SU-DHL-6 (cell line): Measurements from ENCODE around the gene CTF1.
A peak's percentile ranks its signal among the peaks of the same experiment; 100 is the strongest.

Experiments used
- H2AFZ ChIP-seq: fragments of 200-600 bp; sonication (generic); 2 replicates; pipeline ENCODE4 v1.6.1; 2014; ENCODE audit warnings: low read depth, mild to moderate bottlenecking, moderate library complexity, mixed read lengths, antibody characterized with exemption, low read length; ENCODE audit not compliant: severe bottlenecking
- H3F3A ChIP-seq: fragments of 200-600 bp; shearing (Covaris generic); 2 replicates; pipeline ENCODE4 v1.6.0; 2016; ENCODE audit warnings: antibody characterized with exemption, mild to moderate bottlenecking; ENCODE audit not compliant: insufficient read depth
- H3K27ac ChIP-seq: fragments of 200-600 bp; sonication (generic); 2 replicates; pipeline ENCODE4 v1.5.1; 2016; ENCODE audit warnings: low read depth, mild to moderate bottlenecking, low read length, moderate library complexity, mixed read lengths
- H3K27me3 ChIP-seq: fragments of 200-600 bp; sonication (generic), shearing (Covaris generic); 2 replicates; pipeline ENCODE4 v1.6.0; 2014; ENCODE audit warnings: mild to moderate bottlenecking, low read length
- H3K36me3 ChIP-seq: fragments of 200-600 bp; sonication (generic); 2 replicates; pipeline ENCODE4 v1.6.1; 2014; ENCODE audit warnings: mild to moderate bottlenecking, low read length, mixed read lengths
- H3K4me2 ChIP-seq: fragments of 300-600, 200-600 bp; shearing (Covaris generic), sonication (generic); 2 replicates; pipeline ENCODE4 v1.6.0; 2014; ENCODE audit warnings: low read length, low read depth, mild to moderate bottlenecking; ENCODE audit not compliant: poor library complexity, severe bottlenecking
- H3K4me3 ChIP-seq: fragments of 200-600 bp; sonication (generic); 2 replicates; pipeline ENCODE4 v1.5.1; 2014; ENCODE audit warnings: antibody characterized with exemption, low read length, mild to moderate bottlenecking, mixed read lengths; ENCODE audit not compliant: insufficient read depth, poor library complexity, severe bottlenecking
- H3K79me2 ChIP-seq: fragments of 200-600 bp; sonication (generic); 2 replicates; pipeline ENCODE4 v1.6.1; 2014; ENCODE audit warnings: mild to moderate bottlenecking, low read length, moderate library complexity; ENCODE audit not compliant: insufficient read depth
- H3K9ac ChIP-seq: fragments of 200-600 bp; sonication (generic); 2 replicates; pipeline ENCODE4 v1.7.0; 2014; ENCODE audit warnings: mild to moderate bottlenecking, low read length
- H3K9me2 ChIP-seq: fragments of 200-600 bp; sonication (generic); replicated peaks from 2 replicates; pipeline ENCODE4 v1.6.1; 2014; ENCODE audit warnings: low read length; ENCODE audit not compliant: insufficient read depth
- H3K9me3 ChIP-seq: fragments of 200-600 bp; sonication (generic); 2 replicates; pipeline ENCODE4 v1.6.1; 2014; ENCODE audit warnings: low read length, mixed read lengths; ENCODE audit not compliant: insufficient read depth
- H4K20me1 ChIP-seq: fragments of 200-600 bp; sonication (generic); 2 replicates; pipeline ENCODE4 v1.6.1; 2014; ENCODE audit warnings: low read depth, mild to moderate bottlenecking, antibody characterized with exemption, low read length, moderate library complexity, mixed read lengths
- CTCF ChIP-seq: fragments of 200-600 bp; sonication (generic); IDR thresholded peaks from one replicate; pipeline ENCODE4 v1.5.1; 2017; ENCODE audit warnings: antibody characterized with exemption, mild to moderate bottlenecking, low read length, moderate library complexity; ENCODE audit not compliant: insufficient read depth, poor library complexity, severe bottlenecking
- EZH2phosphoT487 ChIP-seq: fragments of 200-600 bp; sonication (generic), shearing (Covaris generic); conservative IDR thresholded peaks from 2 replicates; pipeline ENCODE4 v1.6.1; 2018; ENCODE audit warnings: mild to moderate bottlenecking, antibody characterized with exemption, low read length, moderate library complexity, mixed read lengths

The CTF1 gene

GRCh38 chr16:30899794-30900193 is 3.4 kb downstream of the CTF1 start:
- TF ChIP-seq EZH2phosphoT487, result no peak
- no peak for TF ChIP-seq CTCF
- no peak overlapping the region for H3K27ac ChIP-seq
- H3K9me3 ChIP-seq, result no peaks in the 10 kb centered on the region
- no peaks in the 10 kb centered on the region for H3K27me3 ChIP-seq
- no peak overlapping the region for H3K9ac ChIP-seq
- H2AFZ ChIP-seq, result no peak overlapping the region
- H3K36me3 ChIP-seq, result no peaks in the 10 kb centered on the region
- H3K4me3 ChIP-seq, result no peak overlapping the region
- H3K4me2 ChIP-seq, result no peak overlapping the region
- peaks cover 16% of the 10 kb centered on the region for H3F3A ChIP-seq
- H4K20me1 ChIP-seq, result no peaks in the 10 kb centered on the region
- H3K9me2 ChIP-seq, result no peaks in the 10 kb centered on the region
- H3K79me2 ChIP-seq, result no peaks in the 10 kb centered on the region

- no peak overlapping the region for H3K4me2 ChIP-seq
These were observed 4.2 kb downstream of the CTF1 start for GRCh38 chr16:30900588-30900987.

GRCh38 chr16:30901201-30902028 is 5.0 kb downstream of the CTF1 start:
- Histone ChIP-seq H3K4me2 (peak overlapping the region; percentile 68), H3K9me3 (no peaks in the 10 kb centered on the region), H4K20me1 (no peaks in the 10 kb centered on the region), H3K36me3 (no peaks in the 10 kb centered on the region), H3F3A (peaks cover 7% of the 10 kb centered on the region; the same call in 1 of the 2 replicates), H3K27me3 (no peaks in the 10 kb centered on the region), H3K9ac (peak overlapping the region; percentile 57), H3K27ac (no peak overlapping the region), H2AFZ (peak overlapping the region; percentile 52), H3K4me3 (peak overlapping the region; percentile 5), H3K79me2 (no peaks in the 10 kb centered on the region), H3K9me2 (no peaks in the 10 kb centered on the region)
- no peak for TF ChIP-seq CTCF
- no peak for TF ChIP-seq EZH2phosphoT487

More at GRCh38 chr16:30900588-30900987, 4.2 kb downstream of the CTF1 start:
- H3K9ac ChIP-seq, result no peak overlapping the region
- H4K20me1 ChIP-seq, result no peaks in the 10 kb centered on the region
- peaks cover 8% of the 10 kb centered on the region for H3F3A ChIP-seq
- no peak for TF ChIP-seq EZH2phosphoT487
- TF ChIP-seq CTCF, result no peak
- no peaks in the 10 kb centered on the region for H3K9me3 ChIP-seq
- no peak overlapping the region for H2AFZ ChIP-seq
- no peaks in the 10 kb centered on the region for H3K27me3 ChIP-seq
- no peak overlapping the region for H3K27ac ChIP-seq
- no peaks in the 10 kb centered on the region for H3K9me2 ChIP-seq
- no peaks in the 10 kb centered on the region for H3K79me2 ChIP-seq
- no peak overlapping the region for H3K4me3 ChIP-seq
- H3K36me3 ChIP-seq, result no peaks in the 10 kb centered on the region
